Keratinocyte (primary cell): Measurements from ENCODE around the gene SHROOM1.
"Not testable (repeated sequence)": the region's sequence is repeated elsewhere in the genome, so short reads cannot be mapped to it uniquely, and the experiment has no call there.

ENCODE experiments used
- CTCF ChIP-seq, 3 experiments: IDR thresholded peaks in 1 of 3; conservative IDR thresholded peaks in 1 of 3; optimal IDR thresholded peaks in 1 of 3; 2 replicates in 2 of 3; 3 replicates in 1 of 3; pipeline versions ENCODE3 to v1.5.1; 2011; ENCODE audit warnings: low read length in 3 of 3, mild to moderate bottlenecking in 3 of 3, moderate library complexity in 2 of 3, control low read depth in 1 of 3, inconsistent platforms in 1 of 3; ENCODE audit not compliant: insufficient read depth in 2 of 3; ENCODE audit errors: extremely low read depth in 1 of 3
- EZH2 ChIP-seq: IDR thresholded peaks from one replicate; pipeline ENCODE4 v1.6.1; 2012; ENCODE audit warnings: inconsistent platforms, mild to moderate bottlenecking, low read length, moderate library complexity

GRCh38 chr5:132804219-132804618, 26.2 kb downstream of the SHROOM1 start:
- not testable (repeated sequence) for TF ChIP-seq CTCF (optimal IDR thresholded peaks at IDR 0.05 in 1 of 3, IDR thresholded peaks at IDR 0.05 in 1 of 3, conservative IDR thresholded peaks at IDR 0.05 in 1 of 3; ENCODE audit: extremely low read depth in 1 of 3, insufficient read depth in 2 of 3, low read length in 3 of 3); EZH2
